Uterus (tissue), 2 donors: ENCODE measurements around the gene HINT2.

ENCODE experiments used
- CTCF ChIP-seq, 4 experiments: fragments of 200-600 bp in 2 of 4; fragments of 450-650 bp in 2 of 4; sonication (generic) in 2 of 4; IDR thresholded peaks; one replicate each; pipeline ENCODE4 v1.5.1; 2016 to 2019; ENCODE audit warnings: antibody characterized with exemption in 4 of 4, mild to moderate bottlenecking in 2 of 4, moderate library complexity in 1 of 4
- POLR2A ChIP-seq, 2 donors: fragments of 450-650 bp; IDR thresholded peaks; one replicate each; pipeline ENCODE4 v1.6.1; 2016; ENCODE audit warnings: antibody characterized with exemption in 2 of 2, mild to moderate bottlenecking in 1 of 2, moderate library complexity in 1 of 2

- TF ChIP-seq CTCF (IDR thresholded peaks at IDR 0.05) (no peak), POLR2A (IDR thresholded peaks at IDR 0.05) (no peak)
Observed at GRCh38 chr9:35783418-35783817, 31.4 kb downstream of the HINT2 start.
